Body of pancreas (tissue), 4 donors: ENCODE data around the gene LCN6. TPM values are rescaled to one million over a fixed set of nuclear protein-coding genes. Genes with fewer than 3 reads are reported as not detected.
A peak's percentile ranks its signal among the peaks of the same experiment; 100 is the strongest.
"Not testable (repeated sequence)": the region's sequence is repeated elsewhere in the genome, so short reads cannot be mapped to it uniquely, and the experiment has no call there.

Experiments
- ATAC-seq: fragments of 150-250 bp; one replicate; pipeline ENCODE4 v1.9.1; 2016
- DNase-seq, 4 donors: peaks; one replicate each; pipeline ENCODE4 v3.0.0-alpha.2; 2019
- H3K27ac ChIP-seq, 4 donors: fragments of 200-600 bp; sonication (generic); 1 replicate in 3 of 4; 2 replicates in 1 of 4; pipeline versions ENCODE4 v1.5.1 to v1.6.1; 2016 to 2019; ENCODE audit warnings: mild to moderate bottlenecking in 1 of 4, mixed read lengths in 1 of 4, moderate library complexity in 1 of 4
- H3K27me3 ChIP-seq, 2 donors: fragments of 200-600 bp; sonication (generic); one replicate each; pipeline ENCODE4 v1.6.0; 2016; ENCODE audit warnings: mild to moderate bottlenecking in 1 of 2
- H3K36me3 ChIP-seq, 2 donors: fragments of 200-600 bp; sonication (generic); replicated peaks in 1 of 2; 2 replicates each; pipeline ENCODE4 v1.5.1; 2016; ENCODE audit warnings: low read depth in 2 of 2; ENCODE audit not compliant: insufficient read depth in 1 of 2
- H3K4me1 ChIP-seq: fragments of 200-600 bp; sonication (generic); one replicate; pipeline ENCODE4 v1.6.0; 2016
- H3K4me3 ChIP-seq, 2 donors: fragments of 200-600 bp; sonication (generic); 1 replicate in 1 of 2; 2 replicates in 1 of 2; pipeline ENCODE4 v1.5.1; 2016 to 2019
- H3K9me3 ChIP-seq, 3 donors: fragments of 200-600 bp; sonication (generic); 1 replicate in 2 of 3; 2 replicates in 1 of 3; pipeline ENCODE4 v1.5.1; 2016
- CTCF ChIP-seq, 7 experiments: fragments of 450-650 bp in 4 of 7; fragments of 200-600 bp in 3 of 7; sonication (generic) in 3 of 7; IDR thresholded peaks; one replicate each; pipeline ENCODE4 v1.5.1; 2016 to 2019; ENCODE audit warnings: antibody characterized with exemption in 7 of 7
- POLR2A ChIP-seq, 3 donors: fragments of 450-650 bp; IDR thresholded peaks; one replicate each; pipeline ENCODE4 v1.6.1; 2016; ENCODE audit warnings: antibody characterized with exemption in 3 of 3, mild to moderate bottlenecking in 2 of 3
- WGBS, 2 donors: methylation state at CpG; one replicate each; pipeline ENCODE4 v1.1.5; 2017; 5-methylcytosine and 5-hydroxymethylcytosine counted together
- intact Hi-C: fragments of 100-400 bp; cut with DNase I; formaldehyde crosslinking; loops from one replicate; pipeline ENCODE4 v1.15.1; 2023
- total RNA-seq, 2 donors: library from RNA; depleted of rRNA; stranded (reverse); fragments of >200 nt; gene quantifications; one replicate each; pipeline ENCODE4 v1.1.0, GENCODE V29; 2016

LCN6 gene
- total RNA-seq, 2 donors from 2014 or later = not detected

DNA sequence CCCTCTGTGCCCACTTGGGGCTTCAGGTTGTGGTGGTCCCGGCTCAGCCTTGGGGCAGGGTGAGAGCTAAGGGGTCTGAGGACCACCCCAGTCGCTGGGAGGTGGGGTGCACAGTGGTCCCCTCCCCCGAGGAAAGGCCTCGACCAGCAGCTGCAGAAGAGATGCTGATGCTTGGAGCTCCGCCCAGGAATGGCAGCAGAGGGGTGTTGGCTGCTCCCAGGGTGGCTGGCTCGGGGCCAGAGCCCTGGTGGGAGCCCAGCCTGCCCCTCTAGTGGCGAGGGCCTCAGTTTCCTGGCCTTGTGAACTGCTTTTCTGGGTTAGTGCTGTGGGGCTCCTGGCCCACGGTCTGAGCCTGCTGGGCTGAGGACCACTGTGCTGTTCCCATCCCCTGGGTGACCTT lies 34.8 kb downstream of the LCN6 start:
- H3K4me1 ChIP-seq = peaks cover 23% of the 10 kb centered on the region
- WGBS, 2 donors = 54 to 60% methylated on average over 1 to 8 of the region's 8 CpGs
- intact Hi-C loops = no loop called here
- H3K36me3 ChIP-seq = no peaks in the 10 kb centered on the region
- DNase-seq (peak in 1 of 4 donors; percentile 38), ATAC-seq (no peak)
- H3K27me3 ChIP-seq = no peaks in the 10 kb centered on the region
- peak overlapping the region in 1 of 4 donors; percentile 26 for H3K27ac ChIP-seq
- no peak overlapping the region for H3K4me3 ChIP-seq
- TF ChIP-seq CTCF (IDR thresholded peaks at IDR 0.05) = no peak
- TF ChIP-seq POLR2A (IDR thresholded peaks at IDR 0.05) = no peak
- no peaks in the 10 kb centered on the region for H3K9me3 ChIP-seq

- no peak for DNase-seq
- H3K27ac ChIP-seq = peak overlapping the region in 2 of 4 donors; percentile 26 to 28
Measured at GRCh38 chr9:136712690-136713544, 35.4 kb downstream of the LCN6 start.

GRCh38 chr9:136711751-136712689 lies 36.3 kb downstream of the LCN6 start, which contains the start of gene DIPK1B:
Gene DIPK1B (plus strand): TSS chr9:136712572. CDS start chr9:136712666, 94 bp downstream.
- intact Hi-C loops = no loop called here

More at GRCh38 chr9:136712690-136713544, 35.4 kb downstream of the LCN6 start:
- TF ChIP-seq POLR2A (IDR thresholded peaks at IDR 0.05) (no peak), CTCF (IDR thresholded peaks at IDR 0.05) (no peak)
- ATAC-seq = no peak
- Histone ChIP-seq H3K9me3 (no peaks in the 10 kb centered on the region), H3K36me3 (no peaks in the 10 kb centered on the region), H3K4me3 (peak overlapping the region; percentile 28 to 41), H3K4me1 (peaks cover 23% of the 10 kb centered on the region), H3K27me3 (no peaks in the 10 kb centered on the region)
- intact Hi-C loops = no loop called here
- 6% methylated on average over 56 of the region's 56 CpGs; no CpG with 5 or more reads in 1 of the 2 donors for WGBS, 2 donors

DNA sequence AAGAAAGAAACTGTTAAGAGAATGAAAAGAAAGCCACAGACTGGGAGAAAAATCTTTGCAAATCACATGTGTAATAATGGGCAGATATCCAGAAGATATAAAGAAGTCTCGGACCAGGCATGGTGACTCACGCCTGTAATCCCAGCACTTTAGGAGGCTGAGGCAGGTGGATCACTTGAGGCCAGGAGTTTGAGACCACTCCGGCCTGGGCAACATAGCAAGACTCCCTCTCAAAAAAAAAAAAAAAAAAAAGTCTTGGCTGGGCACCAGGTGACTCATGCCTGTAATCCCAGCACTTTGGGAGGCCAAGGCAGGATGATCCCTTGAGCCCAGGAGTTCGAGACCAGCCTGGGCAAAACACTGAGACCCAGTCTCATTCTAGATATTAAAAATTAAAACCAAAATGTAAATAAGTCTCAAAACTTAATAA lies 37.1 kb downstream of the LCN6 start:
- H3K4me3 ChIP-seq, H3K9me3 ChIP-seq, intact Hi-C loops, H3K36me3 ChIP-seq, H3K27ac ChIP-seq, H3K27me3 ChIP-seq: not testable (repeated sequence)
- 40 to 45% methylated on average over 4 of the region's 4 CpGs for WGBS, 2 donors
- DNase-seq (peak in 2 of 4 donors; percentile 29 to 40), ATAC-seq (peak; percentile 18)
- peaks cover 23% of the 10 kb centered on the region for H3K4me1 ChIP-seq

More at GRCh38 chr9:136711751-136712689, 36.3 kb downstream of the LCN6 start, which contains the start of gene DIPK1B:
- WGBS, 2 donors = 0 to 1% methylated on average over 6 to 104 of the region's 119 CpGs
- peaks cover 23% of the 10 kb centered on the region for H3K4me1 ChIP-seq
- ATAC-seq (peak; percentile 30), DNase-seq (peak in 2 of 4 donors; percentile 45 to 46)
- no peaks in the 10 kb centered on the region for H3K36me3 ChIP-seq
- TF ChIP-seq POLR2A (IDR thresholded peaks at IDR 0.05) (no peak), CTCF (IDR thresholded peaks at IDR 0.05) (no peak)
- H3K27ac ChIP-seq = peak within 1 kb of the TSS in 2 of 4 donors; percentile 26 to 28
- H3K27me3 ChIP-seq = no peaks in the 10 kb centered on the region
- H3K9me3 ChIP-seq = no peaks in the 10 kb centered on the region
- peak within 1 kb of the TSS; percentile 28 to 41 for H3K4me3 ChIP-seq

GRCh38 chr9:136710543-136710942 lies 37.8 kb downstream of the LCN6 start:
- ATAC-seq (no peak), DNase-seq (no peak)
- 92 to 94% methylated on average over 6 to 7 of the region's 7 CpGs for WGBS, 2 donors
- Histone ChIP-seq H3K9me3 (no peaks in the 10 kb centered on the region), H3K4me3 (no peak overlapping the region), H3K36me3 (no peaks in the 10 kb centered on the region), H3K27me3 (no peaks in the 10 kb centered on the region), H3K4me1 (peaks cover 23% of the 10 kb centered on the region), H3K27ac (no peak overlapping the region)
- TF ChIP-seq CTCF (IDR thresholded peaks at IDR 0.05) (no peak), POLR2A (IDR thresholded peaks at IDR 0.05) (no peak)
- intact Hi-C loops = no loop called here
